ENCODE results near the gene STARD13.

STARD13 gene

DNA sequence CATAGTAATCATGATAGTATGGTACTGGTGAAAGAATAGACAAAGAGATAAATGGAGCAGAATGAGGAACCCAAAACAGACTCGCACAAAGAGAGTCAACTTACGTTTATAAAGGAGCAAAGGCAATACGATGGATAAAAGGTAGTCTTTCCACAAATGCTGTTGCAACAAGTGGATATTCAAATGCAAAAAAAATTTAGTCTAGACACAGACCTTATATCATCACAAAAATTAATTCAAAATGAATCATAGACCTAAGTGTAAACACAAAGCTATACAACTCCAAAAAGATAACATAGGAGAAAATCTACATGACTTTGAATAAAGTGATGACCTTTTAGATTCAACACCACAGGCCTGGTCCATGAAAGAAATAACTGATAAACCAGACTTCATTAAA lies 137.7 kb downstream of the STARD13 start:
- TF ChIP-seq, protein P1, sequence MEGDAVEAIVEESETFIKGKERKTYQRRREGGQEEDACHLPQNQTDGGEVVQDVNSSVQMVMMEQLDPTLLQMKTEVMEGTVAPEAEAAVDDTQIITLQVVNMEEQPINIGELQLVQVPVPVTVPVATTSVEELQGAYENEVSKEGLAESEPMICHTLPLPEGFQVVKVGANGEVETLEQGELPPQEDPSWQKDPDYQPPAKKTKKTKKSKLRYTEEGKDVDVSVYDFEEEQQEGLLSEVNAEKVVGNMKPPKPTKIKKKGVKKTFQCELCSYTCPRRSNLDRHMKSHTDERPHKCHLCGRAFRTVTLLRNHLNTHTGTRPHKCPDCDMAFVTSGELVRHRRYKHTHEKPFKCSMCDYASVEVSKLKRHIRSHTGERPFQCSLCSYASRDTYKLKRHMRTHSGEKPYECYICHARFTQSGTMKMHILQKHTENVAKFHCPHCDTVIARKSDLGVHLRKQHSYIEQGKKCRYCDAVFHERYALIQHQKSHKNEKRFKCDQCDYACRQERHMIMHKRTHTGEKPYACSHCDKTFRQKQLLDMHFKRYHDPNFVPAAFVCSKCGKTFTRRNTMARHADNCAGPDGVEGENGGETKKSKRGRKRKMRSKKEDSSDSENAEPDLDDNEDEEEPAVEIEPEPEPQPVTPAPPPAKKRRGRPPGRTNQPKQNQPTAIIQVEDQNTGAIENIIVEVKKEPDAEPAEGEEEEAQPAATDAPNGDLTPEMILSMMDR (IDR thresholded peaks at IDR 0.05; ENCODE audit: borderline replicate concordance, control extremely low read depth, extremely low read depth, insufficient read depth, missing control alignments) = no peak
- in situ Hi-C loops (cut with MboI; ENCODE audit: low sequenced_read_pairs, unreplicated experiment) = no loop called here
- no peak for DNase-seq (ENCODE audit: low spot score)

DNA sequence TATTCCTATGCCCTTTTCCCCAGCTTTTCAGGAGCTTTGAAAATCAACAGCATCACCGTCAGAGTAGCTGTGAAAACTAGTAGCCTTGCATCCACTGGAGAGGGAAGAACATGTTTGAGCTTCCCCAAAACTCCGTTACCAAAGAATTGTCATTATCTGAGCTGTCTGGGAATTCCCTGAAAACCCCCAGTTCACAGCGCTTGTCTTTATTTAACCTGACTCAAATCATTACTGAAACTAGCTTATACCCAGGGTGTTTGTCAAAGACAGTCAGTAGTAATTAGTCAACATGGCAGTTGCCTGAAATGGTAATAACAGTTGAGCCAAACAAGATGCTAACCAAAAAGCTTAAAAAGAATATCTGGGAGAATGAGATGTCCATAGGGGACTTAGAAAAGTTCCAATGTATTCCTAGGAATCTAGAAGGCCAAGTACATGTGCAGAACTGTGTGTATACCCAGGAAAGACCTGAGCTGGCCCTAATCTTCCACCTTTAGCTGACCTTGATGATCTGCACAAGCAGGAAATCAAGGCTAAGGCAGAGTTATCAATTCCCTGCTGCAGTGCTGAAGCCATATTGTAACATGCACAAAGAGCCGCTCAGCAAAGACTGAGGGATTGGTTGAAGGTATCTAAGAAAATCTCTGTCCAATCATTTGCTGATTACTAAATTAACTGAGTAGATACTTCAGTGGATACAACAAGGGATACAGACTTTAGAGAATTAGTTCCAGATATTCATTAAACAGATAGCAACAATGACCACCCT lies 138.5 kb downstream of the STARD13 start:
- in situ Hi-C loops (cut with MboI; ENCODE audit: low sequenced_read_pairs, unreplicated experiment) = no loop called here
- DNase-seq (ENCODE audit: low spot score) = peak; percentile 73
- TF ChIP-seq, protein P1 (IDR thresholded peaks at IDR 0.05; ENCODE audit: borderline replicate concordance, control extremely low read depth, extremely low read depth, insufficient read depth, missing control alignments) = no peak

DNA sequence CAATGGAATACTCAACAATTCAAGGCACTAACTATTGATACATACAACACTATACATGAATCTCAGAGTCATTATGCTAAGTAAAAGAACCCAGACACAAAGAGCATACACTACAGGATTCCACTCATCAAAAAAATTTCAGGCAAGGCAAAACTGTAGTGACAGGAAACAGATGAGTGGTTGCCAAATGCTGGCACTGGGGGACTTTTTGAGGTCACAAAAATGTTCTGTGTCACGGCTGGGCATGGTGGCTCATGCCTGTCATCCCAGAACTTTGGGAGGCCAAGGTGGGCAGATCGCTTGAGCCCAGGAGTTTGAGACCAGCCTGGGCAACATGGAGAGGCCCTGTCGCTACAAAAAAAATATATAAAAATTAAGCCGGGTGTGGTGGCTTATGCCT lies 139.9 kb downstream of the STARD13 start:
- in situ Hi-C loops (cut with MboI; ENCODE audit: low sequenced_read_pairs, unreplicated experiment) = no loop called here
- no peak for DNase-seq (ENCODE audit: low spot score)
- TF ChIP-seq, protein P1 (IDR thresholded peaks at IDR 0.05; ENCODE audit: borderline replicate concordance, control extremely low read depth, extremely low read depth, insufficient read depth, missing control alignments) = no peak

DNA sequence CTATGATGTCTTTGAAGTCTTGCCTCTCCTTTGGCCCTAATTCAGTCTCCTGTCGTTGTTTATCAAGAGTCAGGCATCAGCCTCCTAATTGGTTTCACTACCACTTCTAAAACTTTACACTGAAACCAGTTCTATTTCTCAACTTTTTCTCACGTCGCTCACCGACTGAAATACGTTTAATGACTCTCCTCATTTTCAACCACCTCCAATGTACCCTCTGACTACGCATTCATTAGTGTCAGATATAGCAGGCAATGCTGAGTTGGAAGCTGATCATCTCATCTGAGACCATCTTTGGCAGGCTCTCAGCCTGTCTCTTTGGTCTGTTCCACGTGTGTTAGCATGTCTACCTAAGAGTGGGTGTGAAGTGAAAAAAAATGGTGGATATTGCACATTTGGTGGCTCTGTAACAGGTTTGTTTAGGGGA lies 141.2 kb downstream of the STARD13 start:
- DNase-seq (ENCODE audit: low spot score) = no peak
- in situ Hi-C loops (cut with MboI; ENCODE audit: low sequenced_read_pairs, unreplicated experiment) = no loop called here

DNA sequence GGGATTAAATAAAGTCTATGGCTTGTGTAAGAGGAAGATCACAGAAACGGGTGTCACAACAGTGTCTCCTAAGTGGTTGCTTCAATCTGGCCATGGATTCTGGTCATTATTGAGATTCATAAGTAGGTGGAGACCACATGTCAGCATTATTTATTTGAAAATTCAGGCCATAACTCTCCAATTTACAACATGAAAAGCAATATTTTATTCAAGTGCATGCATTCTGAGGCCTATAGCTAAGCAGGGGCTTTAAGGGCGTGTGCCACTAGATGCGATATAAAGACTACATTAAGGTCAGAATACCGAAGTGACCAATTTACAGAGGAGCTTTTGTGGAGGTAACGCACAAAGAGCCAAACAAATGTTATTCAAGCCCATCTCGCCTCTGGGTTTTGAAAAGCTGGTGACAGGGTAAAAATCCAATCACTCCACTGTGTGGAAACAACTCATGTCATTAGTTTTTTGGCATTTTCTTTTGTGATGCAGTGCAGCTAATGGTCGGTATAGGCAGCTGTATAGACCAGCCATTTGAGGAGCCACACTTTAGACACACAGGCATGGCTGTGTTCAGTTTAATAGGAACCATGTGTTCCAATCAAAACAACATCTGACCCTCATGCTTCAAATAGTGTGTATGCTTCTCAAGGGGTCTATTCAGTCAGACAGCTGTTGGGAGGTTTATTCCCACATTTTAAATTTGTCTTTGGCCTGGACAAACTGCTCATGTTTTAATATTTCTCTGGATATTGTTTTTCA lies 145.6 kb downstream of the STARD13 start:
- TF ChIP-seq, protein P1 (IDR thresholded peaks at IDR 0.05; ENCODE audit: borderline replicate concordance, control extremely low read depth, extremely low read depth, insufficient read depth, missing control alignments) = no peak
- in situ Hi-C loops (cut with MboI; ENCODE audit: low sequenced_read_pairs, unreplicated experiment) = no loop called here
- DNase-seq (ENCODE audit: low spot score) = no peak

More for the DNA sequence above, 141.2 kb downstream of the STARD13 start:
- TF ChIP-seq, protein P1 (IDR thresholded peaks at IDR 0.05; ENCODE audit: borderline replicate concordance, control extremely low read depth, extremely low read depth, insufficient read depth, missing control alignments) = no peak

DNA sequence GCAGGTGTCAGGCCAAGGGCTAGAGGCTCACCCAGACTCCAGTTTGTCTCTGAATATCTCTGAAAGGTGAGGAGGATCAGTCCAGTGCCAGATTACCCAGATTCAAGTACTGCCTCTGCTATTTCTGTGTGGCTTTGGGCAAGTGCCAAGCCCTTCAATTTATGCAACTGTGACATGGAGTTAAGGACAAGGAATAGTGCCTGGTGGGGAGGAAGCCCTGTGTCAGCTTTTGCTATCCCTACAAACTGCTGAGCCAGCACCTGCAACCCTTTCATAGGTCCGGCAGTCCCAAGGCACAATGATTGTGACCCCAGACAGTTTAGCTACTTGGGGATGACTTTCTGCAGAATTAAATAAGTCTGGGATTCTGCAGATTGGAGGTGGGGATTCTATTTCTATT lies 146.4 kb downstream of the STARD13 start:
- in situ Hi-C loops (cut with MboI; ENCODE audit: low sequenced_read_pairs, unreplicated experiment) = no loop called here
- DNase-seq (ENCODE audit: low spot score) = no peak

More for the DNA sequence above, 146.4 kb downstream of the STARD13 start:
- TF ChIP-seq, protein P1 (IDR thresholded peaks at IDR 0.05; ENCODE audit: borderline replicate concordance, control extremely low read depth, extremely low read depth, insufficient read depth, missing control alignments) = no peak

Measured in GM13976 (cell line).